Measurements from ENCODE around the gene MED17. TPM values are rescaled to one million over a fixed set of nuclear protein-coding genes. Genes with fewer than 3 reads are reported as not detected.

MED17 gene
- total and polyA plus RNA-seq, 10 of the 15 experiments (the other 5 are each of a cell fraction or from before 2014, with no cell fraction given), result 7.3 to 38.7 (median 28.3) TPM

GRCh38 chr11:93784145-93784934 lies at the start of gene MED17 (continued):
- TF ChIP-seq ZBTB4 (CRISPR knock-in tag; IDR thresholded peaks at IDR 0.05), result no peak
- no peak for TF ChIP-seq FOXK2 (IDR thresholded peaks at IDR 0.05)
- TF ChIP-seq RFX5 (IDR thresholded peaks at IDR 0.05; ENCODE audit: low read depth, low read length), result no peak
- no peak; the same call in none of the 2 replicates for TF ChIP-seq NKRF (conservative IDR thresholded peaks at IDR 0.05)
- no peak for TF ChIP-seq EP300 (IDR thresholded peaks at IDR 0.05; ENCODE audit: borderline replicate concordance in 1 of 2, control insufficient read depth in 1 of 2, low read depth in 2 of 2, low read length in 2 of 2)
- no peak for TF ChIP-seq BRCA1 (IDR thresholded peaks at IDR 0.05; ENCODE audit: low read depth, low read length)
- TF ChIP-seq MXI1 (IDR thresholded peaks at IDR 0.05; ENCODE audit: low read depth, low read length), result peak; percentile 75; the same call in 1 of the 2 replicates
- 0 out of 2 replicates have a peak, but pooled peaks have one; percentile 53 for TF ChIP-seq MLLT1 (IDR thresholded peaks at IDR 0.05)
- no peak for TF ChIP-seq RBBP5 (conservative IDR thresholded peaks at IDR 0.05)
- TF ChIP-seq POLR2AphosphoS5 (IDR thresholded peaks at IDR 0.05; ENCODE audit: low read length), result peak; percentile 95
- TF ChIP-seq CHD4 (IDR thresholded peaks at IDR 0.05), result no peak
- TF ChIP-seq SUZ12 (IDR thresholded peaks at IDR 0.05; ENCODE audit: unreplicated experiment), result no peak
- no peak for TF ChIP-seq NBN (IDR thresholded peaks at IDR 0.05)

Measured in GM12878 (cell line).